ENCODE measurements around the gene GCK.

DNA sequence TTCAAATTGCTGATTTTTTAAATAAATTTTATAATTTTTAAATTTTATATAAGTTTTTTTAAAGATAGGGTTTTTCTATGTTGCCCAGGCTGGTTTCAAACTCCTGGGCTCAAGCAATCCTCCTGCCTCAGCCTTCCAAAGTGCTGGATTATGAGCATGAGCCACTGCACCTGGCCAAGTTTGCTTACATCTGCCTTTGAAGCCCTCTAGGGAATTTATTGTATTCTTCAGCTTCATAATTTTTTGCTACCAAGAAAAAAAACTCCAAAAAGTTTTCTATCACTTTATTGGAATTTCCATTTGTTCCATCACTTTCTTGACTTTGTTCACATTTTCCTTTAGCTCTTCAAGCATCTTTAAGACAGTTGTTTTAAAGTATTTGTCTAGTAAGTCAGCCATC, 62.1 kb downstream of the GCK start:
- TF ChIP-seq, protein P1, sequence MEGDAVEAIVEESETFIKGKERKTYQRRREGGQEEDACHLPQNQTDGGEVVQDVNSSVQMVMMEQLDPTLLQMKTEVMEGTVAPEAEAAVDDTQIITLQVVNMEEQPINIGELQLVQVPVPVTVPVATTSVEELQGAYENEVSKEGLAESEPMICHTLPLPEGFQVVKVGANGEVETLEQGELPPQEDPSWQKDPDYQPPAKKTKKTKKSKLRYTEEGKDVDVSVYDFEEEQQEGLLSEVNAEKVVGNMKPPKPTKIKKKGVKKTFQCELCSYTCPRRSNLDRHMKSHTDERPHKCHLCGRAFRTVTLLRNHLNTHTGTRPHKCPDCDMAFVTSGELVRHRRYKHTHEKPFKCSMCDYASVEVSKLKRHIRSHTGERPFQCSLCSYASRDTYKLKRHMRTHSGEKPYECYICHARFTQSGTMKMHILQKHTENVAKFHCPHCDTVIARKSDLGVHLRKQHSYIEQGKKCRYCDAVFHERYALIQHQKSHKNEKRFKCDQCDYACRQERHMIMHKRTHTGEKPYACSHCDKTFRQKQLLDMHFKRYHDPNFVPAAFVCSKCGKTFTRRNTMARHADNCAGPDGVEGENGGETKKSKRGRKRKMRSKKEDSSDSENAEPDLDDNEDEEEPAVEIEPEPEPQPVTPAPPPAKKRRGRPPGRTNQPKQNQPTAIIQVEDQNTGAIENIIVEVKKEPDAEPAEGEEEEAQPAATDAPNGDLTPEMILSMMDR (IDR thresholded peaks at IDR 0.05; ENCODE audit: insufficient read depth, low read length, poor library complexity, severe bottlenecking) = no peak
- no peak for TF ChIP-seq EZH2phosphoT487 (conservative IDR thresholded peaks at IDR 0.05; ENCODE audit: low read length)
